ENCODE measurements around the gene GDF7. TPM values are rescaled to one million over a fixed set of nuclear protein-coding genes. Genes with fewer than 3 reads are reported as not detected.
A peak's percentile ranks its signal among the peaks of the same experiment; 100 is the strongest.

GDF7 gene
- total RNA-seq, 1 donor from 2014 or later = 0.82 TPM

DNA sequence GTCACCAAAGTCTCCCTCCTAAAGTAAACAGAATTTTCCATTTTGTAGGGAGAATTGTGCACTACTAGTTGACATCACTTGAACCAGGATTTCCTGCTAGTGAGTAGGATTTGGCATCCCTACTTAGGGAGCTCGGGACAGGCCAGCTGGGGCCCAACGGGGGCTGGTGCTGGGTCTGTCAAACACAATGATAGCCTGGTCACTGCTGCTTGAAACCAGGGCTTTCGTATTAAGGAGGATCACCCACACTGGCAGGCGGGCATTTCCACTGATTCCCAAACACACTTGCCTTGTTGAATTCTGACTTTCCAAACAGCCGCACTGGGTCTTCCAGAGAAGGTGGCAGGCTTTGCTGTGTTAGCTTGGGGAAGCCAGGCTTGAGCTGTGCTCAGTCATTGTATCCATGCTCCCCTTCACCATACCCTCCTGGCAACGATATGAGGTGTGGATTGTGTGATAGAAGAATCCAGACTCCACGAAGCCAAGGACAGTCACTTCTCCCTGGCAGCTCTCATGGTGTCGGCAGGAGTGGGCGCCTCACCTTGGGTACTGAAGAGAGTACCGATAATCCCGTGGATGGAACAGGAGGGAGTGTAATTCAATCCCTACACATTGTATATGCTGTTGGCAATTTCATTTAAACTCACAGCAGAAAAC, 7.5 kb downstream of the GDF7 start:
- DNase-seq = no peak

GRCh38 chr2:20674974-20675679, 8.2 kb downstream of the GDF7 start:
- DNase-seq = no peak

GRCh38 chr2:20675701-20676352, 8.9 kb downstream of the GDF7 start:
- no peak for DNase-seq

- DNase-seq = no peak
Observed at GRCh38 chr2:20676353-20677215, 9.6 kb downstream of the GDF7 start.

DNA sequence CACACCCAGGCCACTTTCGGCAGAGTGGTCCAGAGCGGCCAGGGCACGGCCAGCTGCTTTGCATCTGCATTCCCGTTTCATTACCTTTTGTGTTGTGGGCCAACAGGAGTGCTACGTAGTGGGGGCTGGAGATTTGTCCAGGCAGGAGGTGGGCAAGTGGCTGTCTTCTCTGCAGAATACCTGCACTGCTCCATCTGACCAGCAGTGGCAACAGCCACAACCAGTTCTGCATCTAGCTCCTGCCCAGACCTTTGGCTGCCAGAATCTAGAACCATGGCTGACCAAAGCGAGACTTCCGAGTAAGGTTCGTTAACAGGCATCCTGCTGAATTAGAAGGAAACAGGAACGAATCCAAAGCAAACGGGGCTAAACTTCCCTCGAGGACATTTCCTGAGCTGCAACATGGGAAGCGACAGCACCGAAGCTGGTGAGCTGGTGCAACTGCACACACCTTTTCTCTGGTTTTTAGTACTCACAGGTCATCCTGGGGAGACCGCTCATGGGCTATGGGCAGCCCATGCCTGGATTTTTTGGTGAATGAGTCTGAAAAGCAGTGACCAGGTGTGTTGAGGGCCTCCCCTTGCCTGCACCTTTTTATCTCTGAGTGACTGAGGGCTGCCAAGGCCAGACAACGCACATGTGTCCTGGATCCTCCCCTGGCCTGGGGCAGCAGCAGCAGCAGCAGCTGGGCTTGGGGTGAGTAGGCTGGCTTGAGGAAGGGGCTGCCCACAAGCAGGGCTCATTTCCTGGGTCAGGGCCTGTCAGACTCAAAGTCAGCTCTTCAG, 10.5 kb downstream of the GDF7 start:
- no peak for DNase-seq

- no peak for DNase-seq
Observed at GRCh38 chr2:20678086-20678395, 11.1 kb downstream of the GDF7 start.

DNA sequence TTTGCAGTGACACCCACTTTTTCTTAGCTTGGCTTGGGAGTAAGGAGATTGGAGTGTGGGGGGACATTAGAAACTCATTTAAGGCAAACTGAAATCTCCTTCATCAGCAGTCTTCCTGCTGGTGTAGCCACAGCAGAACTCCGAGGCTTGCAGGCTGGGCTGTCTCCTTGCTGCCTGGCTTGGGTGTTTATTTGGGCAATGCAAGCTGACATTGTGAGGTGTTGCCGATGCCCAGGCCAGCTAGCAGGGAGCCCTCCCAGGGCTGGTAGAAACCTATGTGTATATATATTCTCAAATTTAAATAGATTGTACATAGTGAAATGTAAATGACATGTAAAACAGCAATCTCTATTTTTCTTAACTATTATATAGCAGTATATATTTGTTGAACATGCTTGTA, 11.8 kb downstream of the GDF7 start:
- DNase-seq = no peak

- no peak for DNase-seq
Observed at GRCh38 chr2:20680744-20681375, 13.9 kb downstream of the GDF7 start.

GRCh38 chr2:20682167-20682920, 15.4 kb downstream of the GDF7 start:
- no peak for DNase-seq

DNA sequence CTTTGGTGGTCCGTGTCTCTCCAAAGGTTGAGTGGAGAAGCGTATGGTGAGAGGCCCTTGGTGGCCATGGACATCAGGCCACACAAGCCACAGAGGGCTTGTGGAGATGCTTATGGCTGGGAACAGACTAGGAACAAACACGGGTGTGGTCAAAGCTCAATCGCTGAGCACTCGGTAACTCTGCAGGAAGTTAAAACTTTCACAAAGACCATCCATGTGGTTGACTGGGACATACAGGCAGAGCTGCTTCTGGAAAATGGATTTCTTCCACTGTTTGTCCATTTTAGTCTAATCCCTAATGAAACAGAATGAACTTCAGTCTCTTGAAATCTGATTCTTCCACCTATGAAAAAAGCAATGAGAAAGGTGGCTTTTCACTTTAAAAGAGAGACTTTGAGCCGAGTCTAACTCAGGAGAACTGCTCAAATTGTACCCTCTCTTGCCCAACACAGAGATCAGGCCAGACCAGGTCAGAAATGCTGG, 17.7 kb downstream of the GDF7 start:
- DNase-seq = no peak

DNA sequence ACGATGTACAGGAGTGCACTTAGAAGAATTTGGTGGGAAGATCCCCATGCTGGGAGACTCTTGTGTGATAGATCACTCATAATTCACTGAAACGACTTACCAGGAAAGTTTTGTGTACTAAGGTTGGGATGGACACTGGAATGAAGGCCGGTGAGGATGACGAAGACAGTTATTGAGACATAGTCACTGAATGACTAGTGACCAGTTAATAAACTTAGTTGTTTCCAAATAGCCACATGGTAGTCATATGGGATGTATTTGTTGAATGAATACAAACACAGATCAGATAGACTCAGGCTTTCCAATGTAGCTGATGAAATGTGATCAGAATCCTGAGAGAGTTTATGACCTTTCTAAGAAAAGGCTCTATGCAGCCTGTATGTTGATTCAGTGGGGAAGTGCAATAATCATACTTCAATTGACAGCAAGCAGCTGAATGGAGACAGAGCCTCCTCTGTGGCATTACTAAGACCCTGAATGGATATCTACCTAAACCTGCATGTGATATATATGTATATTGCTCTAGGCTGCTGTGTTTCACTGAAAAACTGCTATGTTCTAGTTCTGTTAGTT, 20.4 kb downstream of the GDF7 start:
- no peak for DNase-seq

DNA sequence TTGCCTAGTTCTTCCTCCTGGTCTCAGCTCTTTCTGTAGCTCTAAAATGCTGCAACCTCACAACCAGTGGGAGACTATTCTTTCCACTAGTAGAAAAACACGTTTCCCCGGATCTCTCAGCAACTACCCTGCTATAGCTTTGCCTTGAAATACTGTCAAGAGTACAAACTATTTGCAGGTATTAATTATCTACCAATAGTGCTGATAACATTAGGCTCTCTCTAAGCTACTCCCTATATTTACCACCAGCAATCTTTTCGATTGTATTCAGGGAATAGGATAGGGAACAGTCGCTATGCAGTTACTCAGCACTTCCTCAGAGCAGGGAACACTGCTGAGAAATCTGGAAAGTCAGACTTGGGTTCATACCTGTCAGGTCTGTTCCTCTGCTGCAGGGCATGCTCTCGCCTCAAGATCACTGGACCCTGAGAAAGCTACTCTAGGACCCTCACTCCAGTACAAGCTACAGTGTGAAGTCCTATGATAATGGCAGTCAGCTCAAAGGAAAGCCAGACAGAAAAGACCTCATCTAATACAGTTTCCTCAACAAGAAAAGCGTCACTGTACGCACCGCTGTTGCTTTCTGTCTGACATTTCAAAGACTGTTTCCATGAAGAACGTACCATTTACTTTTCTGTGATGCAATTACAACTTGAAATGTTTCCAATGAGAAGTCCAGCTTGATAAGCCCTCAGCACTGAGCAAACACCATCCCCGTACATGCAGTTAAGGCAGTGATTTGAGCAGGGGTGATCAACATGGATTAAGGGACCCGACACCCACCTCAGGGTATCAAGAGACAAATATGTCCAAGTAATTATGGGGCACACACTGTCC, 22.7 kb downstream of the GDF7 start:
- DNase-seq = no peak

DNA sequence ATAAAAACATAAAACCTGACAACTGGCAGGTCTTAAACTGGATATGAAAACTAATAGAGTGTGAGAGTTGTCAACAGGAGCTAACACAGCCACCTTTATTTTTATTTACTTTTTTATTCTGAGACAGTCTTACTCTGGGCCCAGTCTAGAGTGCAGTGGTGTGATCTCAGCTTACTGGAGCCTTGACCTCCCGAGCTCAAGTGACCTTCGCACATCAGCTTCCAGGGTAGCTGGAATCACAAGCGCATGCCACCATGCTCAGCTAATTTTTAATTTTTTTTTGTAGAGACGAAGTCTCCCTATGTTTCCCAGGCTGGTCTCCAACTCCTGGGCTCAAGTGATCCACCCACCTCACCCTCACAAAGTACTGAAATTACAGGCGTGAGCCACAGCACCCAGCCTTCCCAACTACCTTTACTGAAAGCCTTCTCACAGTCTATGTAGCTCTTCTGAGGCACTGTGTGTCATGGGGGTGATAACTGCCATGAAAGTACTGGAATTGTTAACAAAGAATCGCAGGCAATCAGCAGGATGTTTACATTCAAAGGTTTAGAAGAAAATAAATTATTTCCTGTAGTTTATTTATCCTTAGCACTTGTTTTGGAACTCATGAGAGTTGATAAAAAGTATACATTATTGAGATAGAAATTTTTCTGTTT, 24.3 kb downstream of the GDF7 start:
- DNase-seq = no peak

- no peak for DNase-seq
Observed at GRCh38 chr2:20692081-20692480, 25.1 kb downstream of the GDF7 start.

GRCh38 chr2:20693317-20693716, 26.4 kb downstream of the GDF7 start:
- DNase-seq = no peak

DNA sequence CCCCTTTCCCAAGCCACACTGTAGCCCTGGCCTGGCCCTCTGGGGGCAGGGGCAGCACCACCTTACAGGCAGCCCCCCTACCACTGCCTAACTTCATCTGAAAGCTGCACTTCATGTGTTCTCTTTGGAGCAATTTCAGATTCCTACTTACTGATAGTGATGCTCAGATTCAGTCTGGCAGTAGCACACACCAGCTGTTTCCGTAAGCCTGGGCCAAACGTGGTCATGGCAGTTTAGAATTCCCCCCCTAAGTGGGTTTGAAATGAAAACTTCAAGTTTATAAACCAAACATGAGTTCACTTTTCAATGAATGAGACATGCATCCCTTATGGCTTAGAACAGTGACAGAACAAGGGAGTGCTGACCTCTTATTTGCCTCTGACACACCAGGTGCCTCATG, 29.4 kb downstream of the GDF7 start:
- peak; percentile 70 for DNase-seq

GRCh38 chr2:20697322-20697934, 30.5 kb downstream of the GDF7 start:
- no peak for DNase-seq

DNA sequence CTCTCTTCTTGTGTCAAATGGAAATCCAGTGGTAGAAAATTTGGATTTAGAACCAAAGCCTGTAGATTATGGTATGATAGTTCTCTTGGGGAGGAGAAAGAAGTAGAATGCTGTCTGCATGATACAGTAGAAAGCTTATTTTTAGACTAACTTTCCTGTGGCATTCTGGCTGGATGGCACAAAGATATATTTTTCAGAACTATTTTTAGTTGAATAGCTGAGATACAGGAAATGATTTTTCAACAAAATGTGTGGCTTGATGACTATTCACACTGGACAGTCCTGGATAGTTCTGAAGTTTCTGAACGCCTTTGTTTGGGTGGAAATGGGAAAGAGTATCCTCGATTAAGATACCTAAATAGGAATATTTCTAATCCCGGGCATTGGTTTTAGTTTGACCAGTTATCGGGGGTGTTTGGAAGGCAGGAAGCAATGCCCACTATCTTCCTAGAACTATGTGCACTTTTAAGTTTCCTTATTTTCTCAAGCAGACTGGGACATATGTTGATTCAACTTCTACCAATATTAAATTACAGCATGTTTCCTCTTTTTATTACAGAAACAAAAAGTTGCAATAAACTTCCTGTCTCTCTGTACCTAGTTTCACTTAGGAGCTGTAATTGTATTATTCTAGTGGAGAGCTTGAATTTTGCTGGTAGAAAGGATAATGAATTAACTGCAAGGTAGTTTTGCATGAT, 32.1 kb downstream of the GDF7 start:
- DNase-seq = no peak

Measured in tongue (tissue), 2 donors.